Measurements from ENCODE around the gene PPP4C. TPM values are rescaled to one million over a fixed set of nuclear protein-coding genes. Genes with fewer than 3 reads are reported as not detected.

The PPP4C gene
- total RNA-seq, 1 experiment from 2014 or later: 116 TPM

GRCh38 chr16:30110661-30111060, 34.9 kb downstream of the PPP4C start:
- ChIA-PET CTCF (interaction anchor here (0.6 kb wide), 1 partner anchor 72 kb away, joined by 4 read pairs; no protein-coding TSS in a partner anchor), POLR2A (ENCODE audit: unreplicated experiment) (no interaction called here)
- H3F3A ChIP-seq (ENCODE audit: low read length, unreplicated experiment): no peaks in the 10 kb centered on the region
- no peaks in the 10 kb centered on the region for H4K20me1 ChIP-seq (ENCODE audit: low read length)
- no peak overlapping the region for H3K27ac ChIP-seq (ENCODE audit: low read length)
- BruUV-seq (replicated peaks): no TSS peak
- H3K9me3 ChIP-seq (ENCODE audit: low read length): no peaks in the 10 kb centered on the region
- no peaks in the 10 kb centered on the region for H3K79me2 ChIP-seq (ENCODE audit: low read length)
- H3K9me2 ChIP-seq (replicated peaks; ENCODE audit: low read length): no peaks in the 10 kb centered on the region
- H3K4me3 ChIP-seq (ENCODE audit: low read length): no peak overlapping the region
- H2AFZ ChIP-seq (ENCODE audit: low read length): no peak overlapping the region
- DNase-seq: no peak
- no peak for ATAC-seq
- H3K36me3 ChIP-seq (ENCODE audit: low read depth, low read length): no peaks in the 10 kb centered on the region
- intact Hi-C loops (cut with micrococcal nuclease): no loop called here
- TF ChIP-seq EZH2phosphoT487 (IDR thresholded peaks at IDR 0.05; ENCODE audit: borderline replicate concordance, low read length) (no peak), EZH2 (IDR thresholded peaks at IDR 0.05; ENCODE audit: low read length, unreplicated experiment) (no peak)
- peaks cover 11% of the 10 kb centered on the region for H3K4me1 ChIP-seq (ENCODE audit: insufficient read depth, low read length)
- H3K27me3 ChIP-seq (ENCODE audit: low read length): no peaks in the 10 kb centered on the region
- no peak overlapping the region for H3K9ac ChIP-seq (ENCODE audit: low read length)
- H3K4me2 ChIP-seq (ENCODE audit: low read length): no peak overlapping the region

DNA sequence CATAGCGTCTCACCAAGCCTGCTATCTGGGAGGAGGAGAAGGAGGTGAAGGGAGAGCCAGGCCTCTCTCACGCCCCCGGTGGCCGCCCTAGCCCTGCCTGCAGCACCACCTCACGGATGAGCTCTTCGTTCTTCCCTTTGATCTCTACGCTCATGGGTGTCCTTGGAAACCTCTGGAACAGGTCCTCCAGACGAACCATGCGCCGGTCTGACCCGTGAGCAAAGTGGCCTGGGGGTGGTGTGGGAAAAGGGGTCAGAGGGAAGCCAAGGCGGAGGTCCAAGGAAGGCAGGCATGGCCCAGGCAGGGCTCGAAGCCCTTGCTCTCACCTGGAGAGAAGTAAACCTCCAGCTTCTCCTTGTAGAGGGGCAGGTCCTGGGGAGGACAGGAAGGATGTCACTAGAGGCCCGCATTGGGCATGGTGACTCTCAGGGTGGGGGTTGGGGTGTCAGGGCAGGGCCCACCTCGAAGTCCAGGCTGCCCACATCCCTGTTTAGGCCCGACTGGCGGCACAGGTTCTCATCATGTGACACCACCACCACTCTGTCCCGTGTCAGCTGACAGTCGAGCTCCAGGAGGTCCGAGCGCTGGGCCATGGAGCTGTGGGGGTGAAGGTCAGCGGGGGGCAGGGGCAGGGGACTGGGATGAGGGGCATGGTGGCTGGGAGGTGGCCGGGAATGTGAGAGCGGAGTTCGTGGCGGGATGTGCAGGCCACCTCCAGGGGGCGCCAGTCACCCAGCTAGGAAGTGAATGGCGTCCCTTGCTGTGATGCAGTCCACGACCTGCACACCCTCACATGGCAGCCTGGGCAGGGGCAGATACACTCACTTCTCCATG, 36.6 kb downstream of the PPP4C start:
- Histone ChIP-seq H3K79me2 (ENCODE audit: low read length) (no peaks in the 10 kb centered on the region), H3K4me3 (ENCODE audit: low read length) (no peak overlapping the region), H3K9me3 (ENCODE audit: low read length) (no peaks in the 10 kb centered on the region), H3F3A (ENCODE audit: low read length, unreplicated experiment) (no peaks in the 10 kb centered on the region), H3K9ac (ENCODE audit: low read length) (no peak overlapping the region), H2AFZ (ENCODE audit: low read length) (no peak overlapping the region), H3K4me2 (ENCODE audit: low read length) (no peak overlapping the region), H3K4me1 (ENCODE audit: insufficient read depth, low read length) (peaks cover 11% of the 10 kb centered on the region), H3K36me3 (ENCODE audit: low read depth, low read length) (no peaks in the 10 kb centered on the region), H3K27me3 (ENCODE audit: low read length) (no peaks in the 10 kb centered on the region), H3K9me2 (replicated peaks; ENCODE audit: low read length) (no peaks in the 10 kb centered on the region), H4K20me1 (ENCODE audit: low read length) (no peaks in the 10 kb centered on the region), H3K27ac (ENCODE audit: low read length) (no peak overlapping the region)
- BruUV-seq (replicated peaks): no TSS peak
- ATAC-seq (peak; percentile 45), DNase-seq (peak; percentile 32)
- ChIA-PET POLR2A (ENCODE audit: unreplicated experiment) (no interaction called here), CTCF (interaction anchor here (0.6 kb wide), 1 partner anchor 66 kb away, joined by 3 read pairs; no protein-coding TSS in a partner anchor)
- TF ChIP-seq CTCF (conservative IDR thresholded peaks at IDR 0.05; ENCODE audit: low read depth, low read length): peak; percentile 55
- no peak for TF ChIP-seq EZH2 (IDR thresholded peaks at IDR 0.05; ENCODE audit: low read length, unreplicated experiment)
- no peak for TF ChIP-seq EZH2phosphoT487 (IDR thresholded peaks at IDR 0.05; ENCODE audit: borderline replicate concordance, low read length)
- intact Hi-C loops (cut with micrococcal nuclease): no loop called here

- Histone ChIP-seq H3F3A (ENCODE audit: low read length, unreplicated experiment) (no peaks in the 10 kb centered on the region), H3K9ac (ENCODE audit: low read length) (no peak within 1 kb of the TSS), H3K9me3 (ENCODE audit: low read length) (no peaks in the 10 kb centered on the region), H3K27ac (ENCODE audit: low read length) (peak within 1 kb of the TSS; percentile 15; the same call in 1 of the 2 replicates), H3K4me1 (ENCODE audit: insufficient read depth, low read length) (peaks cover 11% of the 10 kb centered on the region), H3K9me2 (replicated peaks; ENCODE audit: low read length) (no peaks in the 10 kb centered on the region), H3K4me3 (ENCODE audit: low read length) (no peak within 1 kb of the TSS), H2AFZ (ENCODE audit: low read length) (0 out of 2 replicates have a peak within 1 kb of the TSS, but pooled peaks have one; percentile 26), H3K36me3 (ENCODE audit: low read depth, low read length) (no peaks in the 10 kb centered on the region), H3K27me3 (ENCODE audit: low read length) (no peaks in the 10 kb centered on the region), H4K20me1 (ENCODE audit: low read length) (no peaks in the 10 kb centered on the region), H3K79me2 (ENCODE audit: low read length) (no peaks in the 10 kb centered on the region), H3K4me2 (ENCODE audit: low read length) (peak within 1 kb of the TSS; percentile 39; the same call in 1 of the 2 replicates)
- CTCF ChIA-PET: no interaction called here
- no TSS peak for BruUV-seq (replicated peaks)
- POLR2A ChIA-PET (ENCODE audit: unreplicated experiment): no interaction called here
- TF ChIP-seq CTCF (conservative IDR thresholded peaks at IDR 0.05; ENCODE audit: low read depth, low read length) (no peak), EZH2 (IDR thresholded peaks at IDR 0.05; ENCODE audit: low read length, unreplicated experiment) (no peak), EZH2phosphoT487 (IDR thresholded peaks at IDR 0.05; ENCODE audit: borderline replicate concordance, low read length) (no peak)
- peak; percentile 66 for ATAC-seq
- intact Hi-C loops (cut with micrococcal nuclease): no loop called here
- DNase-seq: peak; percentile 33
Measured at GRCh38 chr16:30113031-30113710, 37.4 kb downstream of the PPP4C start, which contains the start of gene GDPD3. Gene GDPD3 (minus strand): TSS chr16:30113537. CDS start chr16:30113478, 59 bp downstream.
